IMR-90 (cell line): ENCODE measurements around the gene ZKSCAN4. TPM values are rescaled to one million over a fixed set of nuclear protein-coding genes. Genes with fewer than 3 reads are reported as not detected.

Experiments
- ATAC-seq: fragments of 200-7000 bp; cut with Tn5 transposase; 2 replicates; pipeline ENCODE4 v1.9.1; 2020; ENCODE audit warnings: low read depth, mild to moderate bottlenecking, moderate library complexity
- BruUV-seq: library from RNA; stranded (reverse); fragments of 400-500 nt; replicated peaks from 2 replicates; lab custom pipeline; 2021; lab: Mats Ljungman, UMichigan
- CTCF ChIA-PET: fragments of 300-600 bp; formaldehyde crosslinking; extraction: SDS; loops from one replicate; lab custom pipeline; 2021; ENCODE audit warnings: antibody characterized with exemption; lab: Yijun Ruan, JAX
- POLR2A ChIA-PET: fragments of 300-600 bp; sonication (Branson Sonifier 250); formaldehyde crosslinking; loops from one replicate; lab custom pipeline; 2022; ENCODE audit warnings: antibody characterized with exemption; ENCODE audit not compliant: unreplicated experiment; lab: Charles Lee
- DNase-seq: peaks from one replicate; pipeline ENCODE4 v3.0.0; 2013
- H2AFZ ChIP-seq: replicated peaks from 2 replicates; pipeline ENCODE3; 2013; ENCODE audit warnings: low read length, mild to moderate bottlenecking; ENCODE audit not compliant: poor library complexity
- H2AK5ac ChIP-seq: 2 replicates; pipeline ENCODE4 v1.6.1; 2013; ENCODE audit warnings: low read depth, low read length, inconsistent platforms
- H2AK9ac ChIP-seq: replicated peaks from 2 replicates; pipeline ENCODE3; 2013; ENCODE audit warnings: mild to moderate bottlenecking, low read depth, low read length, moderate library complexity; ENCODE audit not compliant: poor library complexity
- H2BK120ac ChIP-seq: 2 replicates; pipeline ENCODE4 v1.6.1; 2013; ENCODE audit warnings: low read depth, low read length, inconsistent platforms
- H2BK15ac ChIP-seq: 3 replicates; pipeline ENCODE4 v1.6.1; 2013; ENCODE audit warnings: low read depth, low read length, inconsistent platforms
- H2BK20ac ChIP-seq: 2 replicates; pipeline ENCODE4 v1.6.1; 2013; ENCODE audit warnings: low read depth, mild to moderate bottlenecking, inconsistent platforms, low read length, moderate library complexity
- H2BK5ac ChIP-seq: 2 replicates; pipeline ENCODE4 v1.6.1; 2013; ENCODE audit warnings: mild to moderate bottlenecking, low read depth, low read length, inconsistent platforms; ENCODE audit not compliant: poor library complexity, severe bottlenecking
- H3K14ac ChIP-seq: replicated peaks from 2 replicates; pipeline ENCODE4 v1.6.1; 2013; ENCODE audit warnings: low read depth, low read length, inconsistent platforms
- H3K18ac ChIP-seq: 2 replicates; pipeline ENCODE4 v1.6.1; 2013; ENCODE audit warnings: low read depth, low read length, control low read depth
- H3K23ac ChIP-seq: 2 replicates; pipeline ENCODE4 v1.6.1; 2013; ENCODE audit warnings: low read depth, low read length, inconsistent platforms
- H3K27ac ChIP-seq: 2 replicates; pipeline ENCODE4 v1.5.1; 2013; ENCODE audit warnings: mild to moderate bottlenecking, control low read depth, low read length; ENCODE audit not compliant: insufficient read depth
- H3K27me3 ChIP-seq: 2 replicates; pipeline ENCODE4 v1.6.1; 2013; ENCODE audit warnings: low read length; ENCODE audit not compliant: control insufficient read depth, insufficient read depth
- H3K36me3 ChIP-seq: 2 replicates; pipeline ENCODE4 v1.6.1; 2013; ENCODE audit warnings: low read length, mixed read lengths; ENCODE audit not compliant: control insufficient read depth, insufficient read depth
- H3K4ac ChIP-seq: 2 replicates; pipeline ENCODE4 v1.6.1; 2013; ENCODE audit warnings: low read depth, low read length, inconsistent platforms
- H3K4me1 ChIP-seq: 2 replicates; pipeline ENCODE4 v1.6.1; 2013; ENCODE audit warnings: low read length, mixed read lengths; ENCODE audit not compliant: control insufficient read depth, insufficient read depth
- H3K4me2 ChIP-seq: 2 replicates; pipeline ENCODE4 v1.6.1; 2013; ENCODE audit warnings: low read depth, mild to moderate bottlenecking, control low read depth, low read length, moderate library complexity
- H3K4me3 ChIP-seq: 2 replicates; pipeline ENCODE4 v1.5.1; 2013; ENCODE audit warnings: low read depth, mild to moderate bottlenecking, control low read depth, low read length, moderate library complexity; ENCODE audit not compliant: insufficient read depth
- H3K56ac ChIP-seq: 2 replicates; pipeline ENCODE4 v1.6.1; 2013; ENCODE audit warnings: low read length, inconsistent platforms; ENCODE audit not compliant: insufficient read depth; ENCODE audit errors: extremely low read depth
- H3K79me1 ChIP-seq, 2 experiments: 2 replicates each; pipeline ENCODE4 v1.6.1; 2013; ENCODE audit warnings: low read length in 2 of 2, inconsistent platforms in 1 of 2, low read depth in 1 of 2
- H3K9ac ChIP-seq: 2 replicates; pipeline ENCODE4 v1.6.1; 2013; ENCODE audit warnings: low read depth, low read length, control low read depth
- H3K9me1 ChIP-seq: 2 replicates; pipeline ENCODE4 v1.6.1; 2013; ENCODE audit warnings: low read length, inconsistent platforms; ENCODE audit not compliant: insufficient read depth
- H3K9me3 ChIP-seq: 2 replicates; pipeline ENCODE4 v1.6.1; 2013; ENCODE audit warnings: low read length; ENCODE audit not compliant: control insufficient read depth, insufficient read depth
- H4K20me1 ChIP-seq: 2 replicates; pipeline ENCODE4 v1.6.1; 2013; ENCODE audit warnings: low read length, inconsistent platforms; ENCODE audit not compliant: insufficient read depth
- H4K5ac ChIP-seq: 2 replicates; pipeline ENCODE4 v1.6.1; 2013; ENCODE audit warnings: mild to moderate bottlenecking, low read depth, low read length, control low read depth
- H4K8ac ChIP-seq, 2 experiments: 2 replicates each; pipeline ENCODE4 v1.6.1; 2013; ENCODE audit warnings: low read depth in 2 of 2, low read length in 2 of 2, control low read depth in 1 of 2, inconsistent platforms in 1 of 2
- H4K91ac ChIP-seq: 2 replicates; pipeline ENCODE4 v1.6.1; 2013; ENCODE audit warnings: low read depth, low read length, inconsistent platforms; ENCODE audit not compliant: insufficient read depth
- BHLHE40 ChIP-seq: fragments of 150-350 bp; IDR thresholded peaks from 2 replicates; pipeline ENCODE4 v1.6.1; 2016; ENCODE audit warnings: mild to moderate bottlenecking, low read depth, low read length
- CEBPB ChIP-seq: IDR thresholded peaks from 2 replicates; pipeline ENCODE4 v1.6.1; 2012; ENCODE audit warnings: low read depth, low read length, improper control_type of control experiment
- CHD1 ChIP-seq: IDR thresholded peaks from 2 replicates; pipeline ENCODE4 v1.6.1; 2012; ENCODE audit warnings: low read depth, low read length, improper control_type of control experiment
- MAZ ChIP-seq: IDR thresholded peaks from 2 replicates; pipeline ENCODE4 v1.6.1; 2012; ENCODE audit warnings: low read depth, mild to moderate bottlenecking, low read length, improper control_type of control experiment, moderate library complexity, borderline replicate concordance
- MXI1 ChIP-seq: IDR thresholded peaks from 2 replicates; pipeline ENCODE4 v1.6.1; 2012; ENCODE audit warnings: low read depth, mild to moderate bottlenecking, low read length, moderate library complexity, borderline replicate concordance
- NFE2L2 ChIP-seq: fragments of 150-350 bp; IDR thresholded peaks from 2 replicates; pipeline ENCODE4 v1.6.1; 2016; ENCODE audit warnings: low read depth, mild to moderate bottlenecking, low read length
- POLR2A ChIP-seq: IDR thresholded peaks from 2 replicates; pipeline ENCODE4 v1.6.1; 2012; ENCODE audit warnings: mild to moderate bottlenecking, low read depth, low read length
- RAD21 ChIP-seq: IDR thresholded peaks from 2 replicates; pipeline ENCODE4 v1.6.1; 2012; ENCODE audit warnings: low read length, improper control_type of control experiment
- RCOR1 ChIP-seq: IDR thresholded peaks from 2 replicates; pipeline ENCODE4 v1.6.1; 2012; ENCODE audit warnings: mild to moderate bottlenecking, low read length, improper control_type of control experiment; ENCODE audit not compliant: insufficient replicate concordance
- RFX5 ChIP-seq: IDR thresholded peaks from 2 replicates; pipeline ENCODE4 v1.8.0; 2012; ENCODE audit warnings: low read depth, mild to moderate bottlenecking, low read length, moderate library complexity
- SMC3 ChIP-seq: fragments of 150-350 bp; IDR thresholded peaks from 2 replicates; pipeline ENCODE4 v1.6.1; 2016; ENCODE audit warnings: low read depth, mild to moderate bottlenecking, antibody characterized with exemption, low read length, moderate library complexity
- WGBS, 2 experiments: methylation state at CpG; one replicate each; pipeline versions ENCODE4 v1.1.5 to v1.1.7; 2013; ENCODE audit warnings: missing lambda C conversion rate in 2 of 2; ENCODE audit not compliant: insufficient read length in 1 of 2; ENCODE audit errors: extremely low coverage in 2 of 2; 5-methylcytosine and 5-hydroxymethylcytosine counted together
- dilution Hi-C: fragments of 300-500 bp; cut with HindIII; formaldehyde crosslinking; loops from one replicate; pipeline ENCODE4 v1.14.3; 2018; ENCODE audit warnings: low sequenced_read_pairs; ENCODE audit not compliant: unreplicated experiment
- in situ Hi-C: fragments of 300-500 bp; cut with MboI; formaldehyde crosslinking; loops from 3 replicates; pipeline ENCODE4 v1.14.3; 2019; ENCODE audit warnings: low sequenced_read_pairs, inconsistent platforms, mixed read lengths
- intact Hi-C: fragments of 100-400 bp; cut with micrococcal nuclease; formaldehyde crosslinking; loops from 2 replicates; pipeline ENCODE4 v1.10.0; 2022
- polyA plus RNA-seq, 3 experiments: library from polyadenylated mRNA; depleted of rRNA; stranded (reverse); fragments of >200 nt; gene quantifications; 2 replicates each; pipeline ENCODE4 v1.2.3, GENCODE V29; 2012; ENCODE audit warnings: low replicate concordance in 1 of 3
- total RNA-seq: library from RNA; depleted of rRNA; stranded (reverse); fragments of >200 nt; gene quantifications from 2 replicates; pipeline ENCODE4 v1.2.3, GENCODE V29; 2012
- TF ChIP-seq, protein P1 (sequence below): conservative IDR thresholded peaks from 2 replicates; pipeline ENCODE4 v1.5.1; 2012; ENCODE audit warnings: mild to moderate bottlenecking, low read depth, low read length, improper control_type of control experiment
- TF ChIP-seq, protein P2 (sequence below): fragments of 150-350 bp; IDR thresholded peaks from 2 replicates; pipeline ENCODE4 v1.6.1; 2017; ENCODE audit warnings: mild to moderate bottlenecking, antibody characterized with exemption, low read length, low read depth
- TF ChIP-seq, protein P3 (sequence below): fragments of 150-350 bp; IDR thresholded peaks from 2 replicates; pipeline ENCODE4 v1.6.1; 2016; ENCODE audit warnings: low read depth, mild to moderate bottlenecking, low read length, moderate library complexity, borderline replicate concordance

The ZKSCAN4 gene
- total and polyA plus RNA-seq, 2 of the 4 experiments (the other 2 are of a cell fraction): 2.4 to 5.7 TPM

GRCh38 chr6:28267695-28268059 lies 15.6 kb upstream of the ZKSCAN4 start:
- 0 out of 2 replicates have a peak overlapping the region, but pooled peaks have one; percentile 41 for H2AK5ac ChIP-seq
- intact Hi-C loops: loop anchor here (5.0 kb wide), 2 partner anchors 70 to 130 kb away; partner anchors contain the start of gene ZSCAN31
- H2AFZ ChIP-seq: peak overlapping the region; percentile 92
- POLR2A ChIA-PET: interaction anchor here (1.5 kb wide), 1 partner anchor 15 kb away, joined by 6 read pairs; the partner anchor contains the start of gene ZKSCAN4
- H3K9ac ChIP-seq: peak overlapping the region; percentile 92
- CTCF ChIA-PET: interaction anchor here (1.8 kb wide), 1 partner anchor 88 kb away, joined by 11 read pairs; no protein-coding TSS in a partner anchor
- H3K79me1 ChIP-seq: peaks cover 10 to 32% of the 10 kb centered on the region in 2 experiments
- peaks cover 3% of the 10 kb centered on the region for H3K9me1 ChIP-seq
- BruUV-seq: no TSS peak
- H3K14ac ChIP-seq: peak overlapping the region; percentile 86
- peak overlapping the region; percentile 75; the same call in 1 of the 2 replicates for H4K91ac ChIP-seq
- TF ChIP-seq BHLHE40 (no peak), RCOR1 (no peak), NFE2L2 (no peak), RAD21 (no peak), RFX5 (no peak), MAZ (no peak), CEBPB (no peak), MXI1 (no peak), CHD1 (no peak), POLR2A (no peak), SMC3 (no peak)
- TF ChIP-seq, protein P1, sequence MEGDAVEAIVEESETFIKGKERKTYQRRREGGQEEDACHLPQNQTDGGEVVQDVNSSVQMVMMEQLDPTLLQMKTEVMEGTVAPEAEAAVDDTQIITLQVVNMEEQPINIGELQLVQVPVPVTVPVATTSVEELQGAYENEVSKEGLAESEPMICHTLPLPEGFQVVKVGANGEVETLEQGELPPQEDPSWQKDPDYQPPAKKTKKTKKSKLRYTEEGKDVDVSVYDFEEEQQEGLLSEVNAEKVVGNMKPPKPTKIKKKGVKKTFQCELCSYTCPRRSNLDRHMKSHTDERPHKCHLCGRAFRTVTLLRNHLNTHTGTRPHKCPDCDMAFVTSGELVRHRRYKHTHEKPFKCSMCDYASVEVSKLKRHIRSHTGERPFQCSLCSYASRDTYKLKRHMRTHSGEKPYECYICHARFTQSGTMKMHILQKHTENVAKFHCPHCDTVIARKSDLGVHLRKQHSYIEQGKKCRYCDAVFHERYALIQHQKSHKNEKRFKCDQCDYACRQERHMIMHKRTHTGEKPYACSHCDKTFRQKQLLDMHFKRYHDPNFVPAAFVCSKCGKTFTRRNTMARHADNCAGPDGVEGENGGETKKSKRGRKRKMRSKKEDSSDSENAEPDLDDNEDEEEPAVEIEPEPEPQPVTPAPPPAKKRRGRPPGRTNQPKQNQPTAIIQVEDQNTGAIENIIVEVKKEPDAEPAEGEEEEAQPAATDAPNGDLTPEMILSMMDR: no peak
- TF ChIP-seq, protein P2, sequence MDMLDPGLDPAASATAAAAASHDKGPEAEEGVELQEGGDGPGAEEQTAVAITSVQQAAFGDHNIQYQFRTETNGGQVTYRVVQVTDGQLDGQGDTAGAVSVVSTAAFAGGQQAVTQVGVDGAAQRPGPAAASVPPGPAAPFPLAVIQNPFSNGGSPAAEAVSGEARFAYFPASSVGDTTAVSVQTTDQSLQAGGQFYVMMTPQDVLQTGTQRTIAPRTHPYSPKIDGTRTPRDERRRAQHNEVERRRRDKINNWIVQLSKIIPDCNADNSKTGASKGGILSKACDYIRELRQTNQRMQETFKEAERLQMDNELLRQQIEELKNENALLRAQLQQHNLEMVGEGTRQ: no peak
- TF ChIP-seq, protein P3, sequence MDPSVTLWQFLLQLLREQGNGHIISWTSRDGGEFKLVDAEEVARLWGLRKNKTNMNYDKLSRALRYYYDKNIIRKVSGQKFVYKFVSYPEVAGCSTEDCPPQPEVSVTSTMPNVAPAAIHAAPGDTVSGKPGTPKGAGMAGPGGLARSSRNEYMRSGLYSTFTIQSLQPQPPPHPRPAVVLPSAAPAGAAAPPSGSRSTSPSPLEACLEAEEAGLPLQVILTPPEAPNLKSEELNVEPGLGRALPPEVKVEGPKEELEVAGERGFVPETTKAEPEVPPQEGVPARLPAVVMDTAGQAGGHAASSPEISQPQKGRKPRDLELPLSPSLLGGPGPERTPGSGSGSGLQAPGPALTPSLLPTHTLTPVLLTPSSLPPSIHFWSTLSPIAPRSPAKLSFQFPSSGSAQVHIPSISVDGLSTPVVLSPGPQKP: no peak
- H3K27ac ChIP-seq: peak overlapping the region; percentile 95
- in situ Hi-C loops: no loop called here
- no peak overlapping the region for H2BK20ac ChIP-seq
- 100% methylated on average over 1 of the region's 1 CpG; no CpG with 5 or more reads in 1 of the 2 experiments for WGBS, 2 experiments
- H3K56ac ChIP-seq: peak overlapping the region; percentile 80
- peak overlapping the region; percentile 84 for H3K4ac ChIP-seq
- no peaks in the 10 kb centered on the region for H3K4me1 ChIP-seq
- H3K4me2 ChIP-seq: peak overlapping the region; percentile 99
- H3K27me3 ChIP-seq: no peaks in the 10 kb centered on the region
- peak overlapping the region; percentile 83 for H4K5ac ChIP-seq
- H3K18ac ChIP-seq: peak overlapping the region; percentile 80
- peaks cover 9% of the 10 kb centered on the region for H3K36me3 ChIP-seq
- H2BK15ac ChIP-seq: 0 out of 3 replicates have a peak overlapping the region, but pooled peaks have one; percentile 12
- peak overlapping the region; percentile 7; the same call in 1 of the 2 replicates for H2BK120ac ChIP-seq
- ATAC-seq (no peak), DNase-seq (no peak)
- H2BK5ac ChIP-seq: peak overlapping the region; percentile 85
- peak overlapping the region; percentile 83; the same call in 1 of the 2 replicates for H3K23ac ChIP-seq
- H4K20me1 ChIP-seq: no peaks in the 10 kb centered on the region
- peak overlapping the region; percentile 72 for H3K4me3 ChIP-seq
- H4K8ac ChIP-seq: peak overlapping the region; percentile 60 to 85
- dilution Hi-C loops: no loop called here
- H3K9me3 ChIP-seq: no peaks in the 10 kb centered on the region
- no peak overlapping the region for H2AK9ac ChIP-seq
